Testis (tissue), 5 donors: ENCODE data around the gene XRCC2. TPM values are rescaled to one million over a fixed set of nuclear protein-coding genes. Genes with fewer than 3 reads are reported as not detected.
"Not testable (repeated sequence)": the region's sequence is repeated elsewhere in the genome, so short reads cannot be mapped to it uniquely, and the experiment has no call there.

Source experiments
- DNase-seq: peaks from one replicate; pipeline ENCODE4 v3.0.0-alpha.2; 2019
- H3K27ac ChIP-seq, 2 donors: fragments of 200-600 bp; sonication (generic); one replicate each; pipeline ENCODE4 v1.5.1; 2019
- H3K27me3 ChIP-seq: fragments of 200-600 bp; sonication (generic); one replicate; pipeline ENCODE4 v1.5.1; 2019
- H3K36me3 ChIP-seq: fragments of 200-600 bp; sonication (generic); one replicate; pipeline ENCODE4 v1.5.1; 2017; ENCODE audit warnings: low read depth; ENCODE audit errors: missing control alignments
- H3K4me1 ChIP-seq: fragments of 200-600 bp; sonication (generic); one replicate; pipeline ENCODE4 v1.5.1; 2019
- H3K4me3 ChIP-seq, 2 donors: fragments of 200-600 bp; sonication (generic); one replicate each; pipeline ENCODE4 v1.5.1; 2017 to 2019
- H3K9me3 ChIP-seq: fragments of 200-600 bp; sonication (generic); one replicate; pipeline ENCODE4 v1.5.1; 2017
- POLR2A ChIP-seq: fragments of 450-650 bp; IDR thresholded peaks from one replicate; pipeline ENCODE4 v1.6.1; 2017; ENCODE audit warnings: antibody characterized with exemption, mild to moderate bottlenecking, moderate library complexity
- WGBS, 2 donors: methylation state at CpG; one replicate each; pipeline ENCODE4 v1.1.5; 2018; 5-methylcytosine and 5-hydroxymethylcytosine counted together
- intact Hi-C: fragments of 100-400 bp; cut with DNase I; formaldehyde crosslinking; loops from one replicate; pipeline ENCODE4 v1.15.1; 2023; ENCODE audit warnings: low total_unique reads
- long read RNA-seq, 2 donors: transcript quantifications; one replicate each; lab custom pipeline, GENCODE V29; 2026
- polyA plus RNA-seq: library from polyadenylated mRNA; stranded (reverse); fragments of 350-450 nt; fragmentation: Illumina TruSeq; extraction: RNeasy Lipid Tissue Mini Kit (QIAGEN cat#74804); gene quantifications from one replicate; pipeline ENCODE4 v1.2.3, GENCODE V29; 2014; ENCODE audit warnings: low read depth, low replicate concordance; ENCODE audit not compliant: insufficient read depth
- total RNA-seq, 2 donors: library from RNA; depleted of rRNA; stranded (reverse); fragments of >200 nt; gene quantifications; one replicate each; pipeline ENCODE4 v1.2.3, GENCODE V29; 2016
- TF ChIP-seq, protein P1 (sequence below), 3 experiments: fragments of 450-650 bp in 2 of 3; fragments of 200-600 bp in 1 of 3; sonication (generic) in 1 of 3; IDR thresholded peaks; one replicate each; pipeline ENCODE4 v1.5.1; 2016 to 2019; ENCODE audit warnings: antibody characterized with exemption in 3 of 3, mild to moderate bottlenecking in 2 of 3, moderate library complexity in 1 of 3

The XRCC2 gene
- 1 to 10 TPM; 5.7 to 9.6 TPM for total RNA-seq
- 3.4 TPM for polyA plus RNA-seq
- long read RNA-seq, donor 1, partial matches to known transcripts: 0 of 1 reads
- long read RNA-seq, donor 1, other reads (novel, unspliced or antisense): 0 of 1 reads
- long read RNA-seq, donor 2, partial matches to known transcripts: 0 of 2 reads
- long read RNA-seq, donor 2, other reads (novel, unspliced or antisense): 0 of 2 reads

DNA sequence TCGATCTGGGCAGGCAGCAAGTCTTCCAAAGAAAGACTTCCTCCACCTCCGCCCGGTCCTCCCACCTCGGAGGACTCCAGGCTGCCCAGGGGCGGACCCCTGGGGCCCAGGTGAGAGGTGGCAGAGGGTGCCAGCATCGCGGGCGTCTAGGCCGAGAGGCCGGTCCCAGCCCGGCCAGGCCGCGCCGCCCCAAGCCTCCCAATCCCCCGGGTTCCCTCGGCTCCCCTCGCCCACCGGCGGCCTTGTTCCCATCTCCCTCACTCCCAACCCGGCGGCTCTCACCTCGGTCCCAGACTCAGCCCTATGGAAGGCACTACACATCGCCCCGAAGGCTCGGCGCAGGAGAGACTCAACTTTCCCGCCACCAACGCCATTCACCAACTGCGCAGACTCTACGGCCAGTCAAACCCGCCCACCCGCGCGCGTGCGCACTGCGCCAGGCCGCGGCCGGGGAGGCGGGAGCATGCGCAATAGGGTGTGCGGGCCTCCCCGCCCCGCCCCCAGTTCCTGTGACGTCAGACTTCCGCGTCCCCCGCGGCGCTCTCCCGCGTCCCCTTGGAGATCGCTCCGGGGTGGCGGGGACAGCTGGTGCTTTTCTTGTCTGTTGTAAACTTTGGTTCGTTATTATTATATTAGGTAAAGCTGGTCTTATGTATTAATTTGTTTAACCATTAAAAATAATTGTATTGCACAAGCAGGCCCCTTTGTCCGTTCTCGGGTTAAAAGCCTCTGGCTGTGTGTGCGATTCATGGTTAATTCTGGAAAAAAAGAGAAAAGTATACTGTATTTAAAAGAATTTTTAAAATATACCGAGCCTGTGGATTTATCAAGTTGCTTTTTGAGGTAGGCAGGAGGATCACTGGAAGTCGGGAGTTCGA is at the start of gene XRCC2:
XRCC2 (minus strand) TSS at position 383 of the 878 bp plus-strand sequence; CDS start at position 321, 62 bp downstream.
- WGBS, 2 donors: 1 to 7% methylated on average over 20 to 59 of the region's 63 CpGs
- TF ChIP-seq, protein P1, sequence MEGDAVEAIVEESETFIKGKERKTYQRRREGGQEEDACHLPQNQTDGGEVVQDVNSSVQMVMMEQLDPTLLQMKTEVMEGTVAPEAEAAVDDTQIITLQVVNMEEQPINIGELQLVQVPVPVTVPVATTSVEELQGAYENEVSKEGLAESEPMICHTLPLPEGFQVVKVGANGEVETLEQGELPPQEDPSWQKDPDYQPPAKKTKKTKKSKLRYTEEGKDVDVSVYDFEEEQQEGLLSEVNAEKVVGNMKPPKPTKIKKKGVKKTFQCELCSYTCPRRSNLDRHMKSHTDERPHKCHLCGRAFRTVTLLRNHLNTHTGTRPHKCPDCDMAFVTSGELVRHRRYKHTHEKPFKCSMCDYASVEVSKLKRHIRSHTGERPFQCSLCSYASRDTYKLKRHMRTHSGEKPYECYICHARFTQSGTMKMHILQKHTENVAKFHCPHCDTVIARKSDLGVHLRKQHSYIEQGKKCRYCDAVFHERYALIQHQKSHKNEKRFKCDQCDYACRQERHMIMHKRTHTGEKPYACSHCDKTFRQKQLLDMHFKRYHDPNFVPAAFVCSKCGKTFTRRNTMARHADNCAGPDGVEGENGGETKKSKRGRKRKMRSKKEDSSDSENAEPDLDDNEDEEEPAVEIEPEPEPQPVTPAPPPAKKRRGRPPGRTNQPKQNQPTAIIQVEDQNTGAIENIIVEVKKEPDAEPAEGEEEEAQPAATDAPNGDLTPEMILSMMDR (IDR thresholded peaks at IDR 0.05): peak in 1 of 3 experiments; percentile 24
- TF ChIP-seq POLR2A: no peak
- intact Hi-C loops: no loop called here

DNA sequence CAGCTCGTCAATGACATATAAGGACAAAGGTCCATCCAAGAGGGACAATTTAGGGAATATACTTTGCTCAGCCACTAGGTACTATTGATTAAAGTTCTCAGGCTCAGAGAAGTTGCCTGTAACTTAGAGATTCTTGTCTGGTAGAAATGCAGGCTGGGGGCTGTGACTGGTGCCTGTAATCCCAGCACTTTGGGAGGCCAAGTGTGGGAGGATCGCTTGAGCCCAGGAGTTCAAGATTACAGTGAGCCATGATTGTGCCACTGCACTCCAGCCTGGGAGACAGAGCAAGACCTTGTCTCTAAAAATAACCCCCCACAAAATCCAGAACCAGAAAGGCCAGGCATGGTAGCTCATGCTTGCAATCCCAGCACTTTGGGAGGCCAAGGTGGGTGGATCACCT is 47.4 kb upstream of the XRCC2 start:
- Histone ChIP-seq H3K9me3 (no peaks in the 10 kb centered on the region), H3K27ac (no peak overlapping the region), H3K36me3 (no peaks in the 10 kb centered on the region), H3K4me3 (no peak overlapping the region), H3K27me3 (no peaks in the 10 kb centered on the region), H3K4me1 (no peaks in the 10 kb centered on the region)
- 58 to 63% methylated on average over 2 of the region's 2 CpGs for WGBS, 2 donors
- intact Hi-C loops: no loop called here
- DNase-seq: peak; percentile 35
- TF ChIP-seq, protein P1 (IDR thresholded peaks at IDR 0.05): no peak
- no peak for TF ChIP-seq POLR2A

More for the DNA sequence above, at the start of gene XRCC2:
- peak; percentile 92 for DNase-seq
- H3K36me3 ChIP-seq: no peaks in the 10 kb centered on the region
- H3K4me3 ChIP-seq: peak within 1 kb of the TSS; percentile 66 to 77
- H3K9me3 ChIP-seq: no peaks in the 10 kb centered on the region
- peaks cover 6% of the 10 kb centered on the region for H3K4me1 ChIP-seq
- no peaks in the 10 kb centered on the region for H3K27me3 ChIP-seq
- peak within 1 kb of the TSS; percentile 70 to 86 for H3K27ac ChIP-seq

DNA sequence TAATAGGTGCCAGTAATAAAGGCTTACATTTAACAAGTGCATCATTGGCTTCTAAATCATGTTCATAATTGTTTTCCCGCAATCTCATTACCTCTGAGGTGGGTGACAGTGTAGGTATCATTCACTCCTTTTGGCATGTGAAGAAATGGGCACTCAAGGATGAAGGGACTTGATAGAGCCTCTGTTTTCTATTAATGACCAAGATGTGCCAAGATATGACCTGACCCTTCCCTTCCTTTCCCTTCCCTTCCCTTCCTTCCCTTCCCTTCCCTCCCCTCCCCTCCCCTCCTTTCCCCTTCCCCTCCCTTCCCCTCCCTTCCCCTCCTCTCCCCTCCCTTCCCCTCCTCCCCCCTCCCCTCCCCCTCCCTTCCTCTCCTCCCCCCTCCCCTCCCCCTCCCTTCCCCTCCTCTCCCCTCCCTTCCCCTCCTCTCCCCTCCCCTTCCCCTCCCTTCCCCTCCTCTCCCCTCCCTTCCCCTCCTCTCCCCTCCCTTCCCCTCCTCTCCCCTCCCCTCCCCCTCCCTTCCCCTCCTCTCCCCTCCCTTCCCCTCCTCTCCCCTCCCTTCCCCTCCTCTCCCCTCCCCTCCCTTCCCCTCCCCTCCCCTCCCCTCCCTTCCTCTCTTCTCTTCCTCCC is 36.6 kb upstream of the XRCC2 start:
- H3K4me3 ChIP-seq, H3K27me3 ChIP-seq, intact Hi-C loops, H3K27ac ChIP-seq, H3K4me1 ChIP-seq, H3K9me3 ChIP-seq, H3K36me3 ChIP-seq, DNase-seq: not testable (repeated sequence)
- WGBS, 2 donors: 97 to 100% methylated on average over 1 of the region's 1 CpG

DNA sequence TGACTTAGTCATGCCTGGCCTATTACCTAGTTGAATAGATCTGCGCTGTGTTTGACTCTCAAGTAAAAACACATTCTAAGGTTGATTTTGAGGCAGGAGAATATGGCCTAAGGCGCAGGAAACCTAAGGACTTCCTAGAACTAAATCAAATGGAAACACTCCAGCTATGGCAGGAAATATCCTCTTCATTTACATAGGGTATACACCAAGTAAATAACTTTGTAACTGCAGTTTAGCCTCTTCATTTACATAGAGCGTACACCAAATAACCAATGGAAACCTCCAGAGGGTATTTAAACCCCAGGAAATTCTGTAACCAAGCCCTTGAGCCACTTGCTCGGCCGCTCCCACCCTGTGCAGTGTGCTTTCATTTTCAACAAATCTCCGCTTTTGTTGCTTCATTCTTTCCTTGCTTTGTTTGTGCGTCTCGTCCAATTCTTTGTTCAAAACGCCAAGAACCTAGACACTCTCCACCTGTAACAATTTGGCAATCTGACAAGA is 35.6 kb upstream of the XRCC2 start:
- H3K27ac ChIP-seq: no peak overlapping the region
- intact Hi-C loops: no loop called here
- 89 to 96% methylated on average over 9 of the region's 9 CpGs for WGBS, 2 donors
- no peak for DNase-seq
- no peaks in the 10 kb centered on the region for H3K27me3 ChIP-seq
- H3K4me3 ChIP-seq: no peak overlapping the region
- no peaks in the 10 kb centered on the region for H3K9me3 ChIP-seq
- no peaks in the 10 kb centered on the region for H3K4me1 ChIP-seq
- TF ChIP-seq, protein P1 (IDR thresholded peaks at IDR 0.05): no peak
- TF ChIP-seq POLR2A: no peak
- no peaks in the 10 kb centered on the region for H3K36me3 ChIP-seq

DNA sequence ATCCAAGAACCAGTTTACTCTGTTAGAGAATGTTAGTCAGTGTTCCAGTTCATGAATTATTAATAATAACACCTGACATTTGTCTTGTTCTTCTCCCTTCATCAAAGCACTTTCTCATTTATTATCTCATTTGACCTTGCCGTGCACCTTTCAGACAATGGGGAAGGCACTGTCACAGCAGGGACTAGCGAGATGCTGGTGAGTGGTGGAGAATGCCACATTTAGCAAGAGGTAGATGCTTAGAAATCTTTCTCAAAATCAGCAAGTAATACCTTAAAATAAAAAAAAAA is 34.2 kb upstream of the XRCC2 start:
- TF ChIP-seq, protein P1 (IDR thresholded peaks at IDR 0.05): no peak
- no peak for TF ChIP-seq POLR2A

More for the DNA sequence above, 34.2 kb upstream of the XRCC2 start:
- Histone ChIP-seq H3K4me3 (no peak overlapping the region), H3K4me1 (no peaks in the 10 kb centered on the region), H3K27me3 (no peaks in the 10 kb centered on the region), H3K36me3 (no peaks in the 10 kb centered on the region), H3K27ac (no peak overlapping the region), H3K9me3 (no peaks in the 10 kb centered on the region)
- no peak for DNase-seq
- 61 to 70% methylated on average over 2 of the region's 2 CpGs for WGBS, 2 donors
- intact Hi-C loops: no loop called here
